Measurements from ENCODE around the gene MARCHF11. TPM values are rescaled to one million over a fixed set of nuclear protein-coding genes. Genes with fewer than 3 reads are reported as not detected.

MARCHF11 gene
- total RNA-seq, 1 experiment from 2014 or later = not detected

DNA sequence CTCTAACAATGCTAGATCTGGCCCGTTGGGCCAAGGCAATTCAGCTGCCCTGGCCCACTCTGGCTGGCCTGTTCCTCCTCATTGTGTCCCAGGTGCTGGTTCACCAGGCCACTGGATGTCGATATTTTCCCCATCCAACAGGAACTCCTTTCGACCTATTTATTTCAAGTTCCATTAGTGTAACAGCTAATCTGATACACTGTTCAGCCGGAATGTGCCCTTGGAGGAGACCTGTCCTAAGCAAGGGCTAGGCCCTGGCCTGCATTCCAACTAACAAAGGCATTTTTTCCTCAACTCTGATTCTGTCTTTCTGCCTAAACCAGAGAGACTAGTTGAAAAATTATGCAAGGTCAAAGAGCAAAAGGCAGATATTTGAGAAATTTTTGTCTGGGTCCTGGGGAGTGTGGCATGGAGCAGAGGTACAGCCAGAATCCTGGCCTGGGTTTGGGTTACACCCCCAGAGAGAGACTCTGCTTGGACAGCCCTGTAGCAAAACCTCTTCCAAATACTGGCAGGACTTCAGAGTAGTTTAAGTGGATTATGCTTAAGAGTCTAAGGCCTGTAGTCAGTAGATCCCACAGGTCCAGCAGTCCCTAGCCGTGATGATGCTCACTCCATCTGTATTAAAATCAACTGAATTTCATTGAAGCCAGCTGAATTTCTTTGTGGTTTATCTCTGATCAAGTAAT is 36.1 kb downstream of the MARCHF11 start:
- H3K4me3 ChIP-seq (replicated peaks in 1 of 2; ENCODE audit: low read depth in 1 of 2, low read length in 2 of 2) = no peak overlapping the region
- H3K27ac ChIP-seq (ENCODE audit: low read depth, low read length) = no peak overlapping the region
- DNase-seq (ENCODE audit: low read depth, low spot score) = no peak
- H3K27me3 ChIP-seq (ENCODE audit: insufficient read depth, low read length) = no peaks in the 10 kb centered on the region
- CTCF ChIA-PET = no interaction called here
- H3K79me2 ChIP-seq (ENCODE audit: insufficient read depth, low read length) = no peaks in the 10 kb centered on the region
- no peak overlapping the region for H3K4me2 ChIP-seq (ENCODE audit: low read length)
- TF ChIP-seq, protein P1, sequence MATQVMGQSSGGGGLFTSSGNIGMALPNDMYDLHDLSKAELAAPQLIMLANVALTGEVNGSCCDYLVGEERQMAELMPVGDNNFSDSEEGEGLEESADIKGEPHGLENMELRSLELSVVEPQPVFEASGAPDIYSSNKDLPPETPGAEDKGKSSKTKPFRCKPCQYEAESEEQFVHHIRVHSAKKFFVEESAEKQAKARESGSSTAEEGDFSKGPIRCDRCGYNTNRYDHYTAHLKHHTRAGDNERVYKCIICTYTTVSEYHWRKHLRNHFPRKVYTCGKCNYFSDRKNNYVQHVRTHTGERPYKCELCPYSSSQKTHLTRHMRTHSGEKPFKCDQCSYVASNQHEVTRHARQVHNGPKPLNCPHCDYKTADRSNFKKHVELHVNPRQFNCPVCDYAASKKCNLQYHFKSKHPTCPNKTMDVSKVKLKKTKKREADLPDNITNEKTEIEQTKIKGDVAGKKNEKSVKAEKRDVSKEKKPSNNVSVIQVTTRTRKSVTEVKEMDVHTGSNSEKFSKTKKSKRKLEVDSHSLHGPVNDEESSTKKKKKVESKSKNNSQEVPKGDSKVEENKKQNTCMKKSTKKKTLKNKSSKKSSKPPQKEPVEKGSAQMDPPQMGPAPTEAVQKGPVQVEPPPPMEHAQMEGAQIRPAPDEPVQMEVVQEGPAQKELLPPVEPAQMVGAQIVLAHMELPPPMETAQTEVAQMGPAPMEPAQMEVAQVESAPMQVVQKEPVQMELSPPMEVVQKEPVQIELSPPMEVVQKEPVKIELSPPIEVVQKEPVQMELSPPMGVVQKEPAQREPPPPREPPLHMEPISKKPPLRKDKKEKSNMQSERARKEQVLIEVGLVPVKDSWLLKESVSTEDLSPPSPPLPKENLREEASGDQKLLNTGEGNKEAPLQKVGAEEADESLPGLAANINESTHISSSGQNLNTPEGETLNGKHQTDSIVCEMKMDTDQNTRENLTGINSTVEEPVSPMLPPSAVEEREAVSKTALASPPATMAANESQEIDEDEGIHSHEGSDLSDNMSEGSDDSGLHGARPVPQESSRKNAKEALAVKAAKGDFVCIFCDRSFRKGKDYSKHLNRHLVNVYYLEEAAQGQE (IDR thresholded peaks at IDR 0.05; ENCODE audit: low read depth) = no peak
- TF ChIP-seq ZFX (IDR thresholded peaks at IDR 0.05) (no peak), SRF (IDR thresholded peaks at IDR 0.05; ENCODE audit: low read depth) (no peak), POLR2AphosphoS5 (IDR thresholded peaks at IDR 0.05; ENCODE audit: low read depth, low read length) (no peak), EZH2 (IDR thresholded peaks at IDR 0.05) (no peak), RAD21 (IDR thresholded peaks at IDR 0.05; ENCODE audit: low read depth) (no peak), JUND (IDR thresholded peaks at IDR 0.05) (no peak)
- TF ChIP-seq, protein P2, sequence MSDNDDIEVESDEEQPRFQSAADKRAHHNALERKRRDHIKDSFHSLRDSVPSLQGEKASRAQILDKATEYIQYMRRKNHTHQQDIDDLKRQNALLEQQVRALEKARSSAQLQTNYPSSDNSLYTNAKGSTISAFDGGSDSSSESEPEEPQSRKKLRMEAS (IDR thresholded peaks at IDR 0.05) = no peak
- TF ChIP-seq, protein P3, sequence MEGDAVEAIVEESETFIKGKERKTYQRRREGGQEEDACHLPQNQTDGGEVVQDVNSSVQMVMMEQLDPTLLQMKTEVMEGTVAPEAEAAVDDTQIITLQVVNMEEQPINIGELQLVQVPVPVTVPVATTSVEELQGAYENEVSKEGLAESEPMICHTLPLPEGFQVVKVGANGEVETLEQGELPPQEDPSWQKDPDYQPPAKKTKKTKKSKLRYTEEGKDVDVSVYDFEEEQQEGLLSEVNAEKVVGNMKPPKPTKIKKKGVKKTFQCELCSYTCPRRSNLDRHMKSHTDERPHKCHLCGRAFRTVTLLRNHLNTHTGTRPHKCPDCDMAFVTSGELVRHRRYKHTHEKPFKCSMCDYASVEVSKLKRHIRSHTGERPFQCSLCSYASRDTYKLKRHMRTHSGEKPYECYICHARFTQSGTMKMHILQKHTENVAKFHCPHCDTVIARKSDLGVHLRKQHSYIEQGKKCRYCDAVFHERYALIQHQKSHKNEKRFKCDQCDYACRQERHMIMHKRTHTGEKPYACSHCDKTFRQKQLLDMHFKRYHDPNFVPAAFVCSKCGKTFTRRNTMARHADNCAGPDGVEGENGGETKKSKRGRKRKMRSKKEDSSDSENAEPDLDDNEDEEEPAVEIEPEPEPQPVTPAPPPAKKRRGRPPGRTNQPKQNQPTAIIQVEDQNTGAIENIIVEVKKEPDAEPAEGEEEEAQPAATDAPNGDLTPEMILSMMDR (IDR thresholded peaks at IDR 0.05 in 2 of 3, conservative IDR thresholded peaks at IDR 0.05 in 1 of 3; ENCODE audit: borderline replicate concordance in 1 of 3, insufficient read depth in 1 of 3, low read depth in 2 of 3, low read length in 2 of 3) = no peak
- H2AFZ ChIP-seq (ENCODE audit: low read depth, low read length, poor library complexity, severe bottlenecking) = no peak overlapping the region
- no TSS peak for BruUV-seq (replicated peaks)
- RAD21 ChIA-PET (ENCODE audit: low non-redundant PET in 1 of 2, low total read pairs in 2 of 2, uncharacterized antibody in 2 of 2, unreplicated experiment in 2 of 2) = no interaction called here
- H3K9me3 ChIP-seq (ENCODE audit: control insufficient read depth in 1 of 2, insufficient read depth in 1 of 2, low read depth in 1 of 2, low read length in 2 of 2) = peaks cover 0 to 7% of the 10 kb centered on the region in 2 experiments; a peak in 1 of 4 replicates
- no peaks in the 10 kb centered on the region for H3K9me2 ChIP-seq (ENCODE audit: insufficient read depth)
- ATAC-seq = no peak
- no peaks in the 10 kb centered on the region for H3K36me3 ChIP-seq (ENCODE audit: control insufficient read depth in 1 of 2, insufficient read depth in 2 of 2, low read length in 2 of 2)
- POLR2A ChIA-PET = no interaction called here
- intact Hi-C loops (cut with micrococcal nuclease) = no loop called here
- no peaks in the 10 kb centered on the region for H3K4me1 ChIP-seq (ENCODE audit: control insufficient read depth in 1 of 2, insufficient read depth in 2 of 2, low read length in 2 of 2)
- H3K9ac ChIP-seq (ENCODE audit: low read length) = no peak overlapping the region
- no peaks in the 10 kb centered on the region for H4K20me1 ChIP-seq (ENCODE audit: insufficient read depth)

Measured in HCT116 (cell line).